AG04449 (cell line): ENCODE measurements around the gene NBPF19.
"Not testable (repeated sequence)": the region's sequence is repeated elsewhere in the genome, so short reads cannot be mapped to it uniquely, and the experiment has no call there.

Source experiments
- CTCF ChIA-PET: fragments of 350-600 bp; formaldehyde crosslinking; extraction: SDS; loops from one replicate; lab custom pipeline; 2021; ENCODE audit warnings: antibody characterized with exemption; lab: Yijun Ruan, JAX
- POLR2A ChIA-PET: fragments of 400-600, 350-600 bp; formaldehyde crosslinking; extraction: SDS; loops from one replicate; lab custom pipeline; 2020; ENCODE audit warnings: antibody characterized with exemption, inconsistent platforms; lab: Yijun Ruan, JAX
- DNase-seq: peaks from one replicate; pipeline ENCODE4 v3.0.0-alpha.2; 2010; ENCODE audit warnings: low read depth, low spot score
- H3K4me3 ChIP-seq: 2 replicates; pipeline ENCODE4 v1.5.1; 2011; ENCODE audit warnings: low read depth, mild to moderate bottlenecking, control low read depth, low read length

The NBPF19 gene, protein sequence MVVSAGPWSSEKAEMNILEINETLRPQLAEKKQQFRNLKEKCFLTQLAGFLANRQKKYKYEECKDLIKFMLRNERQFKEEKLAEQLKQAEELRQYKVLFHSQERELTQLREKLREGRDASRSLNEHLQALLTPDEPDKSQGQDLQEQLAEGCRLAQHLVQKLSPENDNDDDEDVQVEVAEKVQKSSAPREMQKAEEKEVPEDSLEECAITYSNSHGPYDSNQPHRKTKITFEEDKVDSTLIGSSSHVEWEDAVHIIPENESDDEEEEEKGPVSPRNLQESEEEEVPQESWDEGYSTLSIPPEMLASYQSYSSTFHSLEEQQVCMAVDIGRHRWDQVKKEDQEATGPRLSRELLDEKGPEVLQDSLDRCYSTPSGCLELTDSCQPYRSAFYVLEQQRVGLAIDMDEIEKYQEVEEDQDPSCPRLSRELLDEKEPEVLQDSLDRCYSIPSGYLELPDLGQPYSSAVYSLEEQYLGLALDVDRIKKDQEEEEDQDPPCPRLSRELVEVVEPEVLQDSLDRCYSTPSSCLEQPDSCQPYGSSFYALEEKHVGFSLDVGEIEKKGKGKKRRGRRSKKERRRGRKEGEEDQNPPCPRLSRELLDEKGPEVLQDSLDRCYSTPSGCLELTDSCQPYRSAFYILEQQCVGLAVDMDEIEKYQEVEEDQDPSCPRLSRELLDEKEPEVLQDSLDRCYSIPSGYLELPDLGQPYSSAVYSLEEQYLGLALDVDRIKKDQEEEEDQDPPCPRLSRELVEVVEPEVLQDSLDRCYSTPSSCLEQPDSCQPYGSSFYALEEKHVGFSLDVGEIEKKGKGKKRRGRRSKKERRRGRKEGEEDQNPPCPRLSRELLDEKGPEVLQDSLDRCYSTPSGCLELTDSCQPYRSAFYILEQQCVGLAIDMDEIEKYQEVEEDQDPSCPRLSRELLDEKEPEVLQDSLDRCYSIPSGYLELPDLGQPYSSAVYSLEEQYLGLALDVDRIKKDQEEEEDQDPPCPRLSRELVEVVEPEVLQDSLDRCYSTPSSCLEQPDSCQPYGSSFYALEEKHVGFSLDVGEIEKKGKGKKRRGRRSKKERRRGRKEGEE (N-terminal part only)

DNA sequence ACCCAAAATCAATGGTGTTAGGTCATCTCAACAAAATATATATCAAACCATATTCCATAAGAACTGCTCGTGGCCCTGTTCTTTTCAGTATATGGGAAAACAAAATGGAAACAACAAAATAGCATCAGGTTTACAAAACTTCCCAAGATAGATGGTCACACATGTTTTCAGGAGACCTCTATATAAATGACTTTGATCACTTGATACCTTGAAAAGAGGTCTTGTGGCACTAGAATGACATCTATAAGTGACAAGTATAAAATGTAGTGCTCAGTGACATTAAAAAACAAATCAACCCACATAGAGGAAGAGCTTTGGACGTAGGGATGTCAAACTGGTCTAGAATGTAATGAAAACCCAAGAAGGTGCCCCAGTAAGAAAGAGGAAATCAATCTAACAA is at the start of gene NBPF19:
Gene NBPF19, plus strand, starts transcription at position 301 of the 400 bp plus-strand sequence. CDS start 888 bp downstream, outside the sequence.
- CTCF ChIA-PET, POLR2A ChIA-PET, DNase-seq, H3K4me3 ChIP-seq: not testable (repeated sequence)

GRCh38 chr1:149428317-149428716 is 46.5 kb upstream of the NBPF19 start:
- H3K4me3 ChIP-seq, POLR2A ChIA-PET, CTCF ChIA-PET, DNase-seq: not testable (repeated sequence)

DNA sequence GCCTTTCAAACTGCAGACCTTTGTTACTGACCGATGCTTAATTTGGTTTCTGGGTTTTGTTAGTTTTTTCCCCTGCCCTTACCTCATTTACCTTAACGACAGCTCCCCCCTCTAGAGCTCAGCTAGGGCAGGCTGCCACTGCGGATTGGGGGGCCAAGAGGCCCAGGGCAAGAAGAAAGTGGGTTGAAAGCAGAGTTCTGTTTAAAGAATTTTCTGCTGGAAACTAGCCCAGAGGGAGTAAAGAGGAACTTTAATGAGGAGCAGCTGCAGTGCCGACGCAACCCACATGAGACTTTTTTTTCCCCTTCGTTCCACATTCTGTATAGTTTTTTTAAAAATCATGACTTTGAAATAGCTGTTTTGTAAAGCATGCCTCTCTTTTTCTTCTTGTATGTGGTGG is 29.4 kb upstream of the NBPF19 start:
- peak; percentile 21 for DNase-seq
- H3K4me3 ChIP-seq, CTCF ChIA-PET, POLR2A ChIA-PET: not testable (repeated sequence)

DNA sequence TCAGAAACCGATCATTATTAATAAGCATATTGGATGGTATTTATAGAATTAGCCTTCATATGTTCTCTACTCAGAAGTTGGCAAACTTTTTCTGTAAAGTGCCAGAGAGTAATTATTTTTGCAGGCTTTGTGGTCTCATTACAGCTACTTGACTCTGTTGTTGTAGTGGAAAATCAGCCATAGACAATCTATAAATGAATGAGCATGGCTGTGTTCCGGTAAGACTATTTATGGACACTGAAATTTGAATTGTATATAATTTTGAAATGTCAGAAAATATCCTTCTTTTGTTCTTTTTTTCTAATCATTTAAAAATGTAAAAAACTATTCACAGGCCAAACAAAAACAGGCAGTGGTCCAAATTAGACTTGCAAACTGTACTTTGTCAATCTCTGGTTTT is 22.6 kb upstream of the NBPF19 start:
- H3K4me3 ChIP-seq, CTCF ChIA-PET, POLR2A ChIA-PET, DNase-seq: not testable (repeated sequence)

DNA sequence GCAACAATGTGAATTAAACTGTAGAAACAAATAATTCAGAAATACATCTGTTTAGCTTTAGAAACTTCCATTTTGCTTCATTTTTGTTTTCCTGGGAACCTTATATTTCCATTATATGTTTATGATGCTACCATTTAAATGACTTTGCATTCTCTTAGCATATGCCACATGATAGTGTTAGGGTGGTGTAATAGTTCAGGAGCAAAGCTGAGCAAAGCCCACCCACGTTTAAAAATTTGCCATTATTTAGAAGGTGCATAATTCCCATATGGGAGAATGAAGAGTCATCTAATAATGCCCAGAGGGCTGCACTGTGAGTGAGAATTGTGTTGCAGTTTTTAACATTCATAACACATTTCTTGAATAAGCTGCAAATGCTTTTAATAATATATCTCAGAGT is 22.2 kb upstream of the NBPF19 start:
- H3K4me3 ChIP-seq, CTCF ChIA-PET, POLR2A ChIA-PET, DNase-seq: not testable (repeated sequence)

DNA sequence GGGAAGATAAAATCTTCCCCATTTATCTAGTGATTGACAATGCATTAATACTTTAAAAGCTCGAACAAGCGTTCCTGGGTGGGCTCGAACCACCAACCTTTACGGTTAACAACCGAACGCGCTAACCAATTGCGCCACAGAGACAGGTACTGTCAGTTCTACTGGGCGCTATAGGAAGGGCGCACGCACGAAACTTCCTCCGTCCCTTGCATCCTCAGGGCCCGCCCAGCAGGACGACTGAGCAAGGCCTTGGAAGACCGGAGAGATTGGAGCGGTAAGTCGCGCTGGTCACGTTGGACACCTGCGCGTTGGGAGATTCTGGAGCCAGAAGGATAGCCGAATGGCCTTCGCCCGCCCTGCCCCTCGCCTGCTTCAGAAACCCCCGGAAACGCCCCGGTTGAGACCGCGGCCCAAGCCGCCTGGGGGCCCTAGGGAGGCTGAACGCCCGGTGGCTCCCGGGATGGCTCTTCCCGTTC is 83.5 kb downstream of the NBPF19 start:
- CTCF ChIA-PET, POLR2A ChIA-PET, DNase-seq: not testable (repeated sequence)
- peak overlapping the region; percentile 27; the same call in 1 of the 2 replicates for H3K4me3 ChIP-seq

DNA sequence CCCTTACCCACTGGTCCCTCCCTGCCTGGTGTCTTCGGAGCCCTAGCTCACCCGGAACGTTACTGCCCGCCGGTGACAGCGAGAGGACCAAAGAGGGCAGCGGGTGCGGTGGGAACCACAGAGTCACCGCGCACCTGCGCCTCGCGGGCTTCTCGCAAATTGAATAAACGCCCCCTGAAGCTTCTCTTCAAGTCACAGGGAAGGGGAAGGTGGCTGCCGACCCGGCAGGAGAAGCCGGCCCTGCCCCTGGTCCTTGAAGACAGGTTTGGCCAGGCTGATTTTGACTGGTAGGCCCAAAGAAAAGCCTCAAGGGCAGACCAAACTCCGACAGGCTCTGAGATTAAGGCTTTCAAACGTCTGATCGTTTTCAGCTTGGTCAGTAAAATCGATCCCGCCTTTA is 87.0 kb downstream of the NBPF19 start:
- POLR2A ChIA-PET, CTCF ChIA-PET, H3K4me3 ChIP-seq, DNase-seq: not testable (repeated sequence)

DNA sequence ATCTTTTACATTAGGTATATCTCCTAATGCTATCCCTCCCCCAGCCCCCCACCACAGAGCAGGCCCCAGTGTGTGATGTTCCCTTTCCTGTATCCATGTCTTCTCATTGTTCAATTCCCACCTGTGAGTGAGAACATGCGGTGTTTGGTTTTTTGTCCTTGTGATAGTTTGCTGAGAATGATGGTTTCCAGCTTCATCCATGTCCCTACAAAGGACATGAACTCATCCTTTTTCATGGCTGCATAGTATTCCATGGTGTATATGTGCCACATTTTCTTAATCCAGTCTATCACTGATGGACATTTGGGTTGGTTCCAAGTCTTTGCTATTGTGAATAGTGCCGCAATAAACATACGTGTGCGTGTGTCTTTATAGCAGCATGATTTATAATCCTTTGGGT is 90.6 kb downstream of the NBPF19 start:
- POLR2A ChIA-PET, CTCF ChIA-PET, DNase-seq, H3K4me3 ChIP-seq: not testable (repeated sequence)

- DNase-seq, H3K4me3 ChIP-seq, POLR2A ChIA-PET, CTCF ChIA-PET: not testable (repeated sequence)
Measured at GRCh38 chr1:149572763-149573162, 97.9 kb downstream of the NBPF19 start.

GRCh38 chr1:149585592-149585991 is 110.7 kb downstream of the NBPF19 start:
- DNase-seq, POLR2A ChIA-PET, H3K4me3 ChIP-seq, CTCF ChIA-PET: not testable (repeated sequence)
